GM23338 (cell line): Measurements from ENCODE around the gene INPP5D. TPM values are rescaled to one million over a fixed set of nuclear protein-coding genes. Genes with fewer than 3 reads are reported as not detected.

ENCODE experiments used
- ATAC-seq: fragments of 200-7000 bp; cut with Tn5 transposase; 3 replicates; pipeline ENCODE4 v1.9.1; 2020
- DNase-seq: peaks from one replicate; pipeline ENCODE4 v3.0.0-alpha.2; 2015; ENCODE audit warnings: low spot score
- H2AFZ ChIP-seq: fragments of 200-600 bp; sonication (generic); 2 replicates; pipeline ENCODE4 v1.8.0; 2016; ENCODE audit warnings: antibody characterized with exemption, mild to moderate bottlenecking, moderate library complexity
- H3F3A ChIP-seq: fragments of 200-600 bp; sonication (generic); replicated peaks from 2 replicates; pipeline ENCODE4 v1.8.0; 2017; ENCODE audit warnings: antibody characterized with exemption, mixed run types, low read depth
- H3K27ac ChIP-seq: fragments of 200-600 bp; sonication (generic); 2 replicates; pipeline ENCODE4 v1.6.1; 2016; ENCODE audit warnings: low read depth
- H3K27me3 ChIP-seq: fragments of 200-600 bp; sonication (generic); 2 replicates; pipeline ENCODE4 v1.8.0; 2016; ENCODE audit warnings: mild to moderate bottlenecking, mixed run types, moderate library complexity; ENCODE audit not compliant: insufficient read depth
- H3K36me3 ChIP-seq: fragments of 200-600 bp; sonication (generic); 2 replicates; pipeline ENCODE4 v1.8.0; 2016; ENCODE audit warnings: mild to moderate bottlenecking; ENCODE audit not compliant: insufficient read depth
- H3K4me1 ChIP-seq: fragments of 200-600 bp; sonication (generic); 2 replicates; pipeline ENCODE4 v1.8.0; 2016; ENCODE audit warnings: mild to moderate bottlenecking, moderate library complexity; ENCODE audit not compliant: insufficient read depth
- H3K4me2 ChIP-seq: fragments of 200-600 bp; sonication (generic); 2 replicates; pipeline ENCODE4 v1.7.1; 2017; ENCODE audit warnings: mixed run types
- H3K4me3 ChIP-seq: fragments of 200-600 bp; sonication (generic); 2 replicates; pipeline ENCODE4 v1.6.1; 2016; ENCODE audit warnings: mixed run types
- H3K79me2 ChIP-seq: fragments of 200-600 bp; sonication (generic); replicated peaks from 2 replicates; pipeline ENCODE4 v1.8.0; 2017; ENCODE audit warnings: mild to moderate bottlenecking; ENCODE audit not compliant: insufficient read depth
- H3K9me2 ChIP-seq: fragments of 200-600 bp; sonication (generic); 2 replicates; pipeline ENCODE4 v1.8.0; 2017; ENCODE audit not compliant: insufficient read depth
- H4K20me1 ChIP-seq: fragments of 200-600 bp; sonication (generic); replicated peaks from 2 replicates; pipeline ENCODE4 v1.8.0; 2017; ENCODE audit warnings: mild to moderate bottlenecking; ENCODE audit not compliant: insufficient read depth
- H3K27ac Mint-ChIP-seq: 2 replicates; pipeline ENCODE4 v1.8.0; 2020; ENCODE audit warnings: inconsistent platforms, mild to moderate bottlenecking, moderate library complexity, mixed read lengths
- H3K27me3 Mint-ChIP-seq: 3 replicates; pipeline ENCODE4 v1.8.0; 2022; ENCODE audit warnings: low read depth, mild to moderate bottlenecking, moderate library complexity, mixed read lengths, inconsistent platforms; ENCODE audit not compliant: insufficient read depth, poor library complexity
- H3K36me3 Mint-ChIP-seq: 3 replicates; pipeline ENCODE4 v1.8.0; 2021; ENCODE audit warnings: low read depth, mild to moderate bottlenecking, inconsistent platforms, moderate library complexity, mixed read lengths
- H3K4me1 Mint-ChIP-seq: 3 replicates; pipeline ENCODE4 v1.8.0; 2020; ENCODE audit warnings: mild to moderate bottlenecking, inconsistent platforms, mixed read lengths
- H3K4me3 Mint-ChIP-seq: 3 replicates; pipeline ENCODE4 v1.8.0; 2021; ENCODE audit warnings: moderate library complexity, mild to moderate bottlenecking, inconsistent platforms, mixed read lengths
- H3K9me3 Mint-ChIP-seq: 3 replicates; pipeline ENCODE4 v1.8.0; 2020; ENCODE audit warnings: moderate library complexity, mild to moderate bottlenecking, inconsistent platforms, mixed read lengths
- CREB1 ChIP-seq: fragments of 250-450 bp; sonication (Bioruptor Pico); IDR thresholded peaks from 2 replicates; pipeline ENCODE4 v1.5.0; 2020; ENCODE audit warnings: low read depth, mild to moderate bottlenecking, moderate library complexity
- EZH2 ChIP-seq: fragments of 200-600 bp; sonication (generic); IDR thresholded peaks from one replicate; pipeline ENCODE4 v1.8.0; 2017; ENCODE audit warnings: antibody characterized with exemption, mild to moderate bottlenecking, low read depth; ENCODE audit not compliant: unreplicated experiment
- EZH2phosphoT487 ChIP-seq: fragments of 200-600 bp; sonication (generic); IDR thresholded peaks from one replicate; pipeline ENCODE4 v1.8.1; 2018; ENCODE audit warnings: antibody characterized with exemption; ENCODE audit not compliant: unreplicated experiment
- NANOG ChIP-seq: IDR thresholded peaks from 2 replicates; pipeline ENCODE4 v1.6.1; 2016; ENCODE audit warnings: antibody characterized with exemption, borderline replicate concordance
- POLR2AphosphoS5 ChIP-seq: IDR thresholded peaks from 2 replicates; pipeline ENCODE4 v1.6.1; 2016; ENCODE audit warnings: antibody characterized with exemption, low read depth
- STAT1 ChIP-seq: IDR thresholded peaks from one replicate; pipeline ENCODE4 v1.6.1; 2016; ENCODE audit warnings: antibody characterized with exemption; ENCODE audit not compliant: unreplicated experiment
- ZNF331 ChIP-seq: fragments of 250-450 bp; sonication (Bioruptor Pico); IDR thresholded peaks from 2 replicates; pipeline ENCODE4 v1.5.0; 2020; ENCODE audit warnings: low read depth, mild to moderate bottlenecking, moderate library complexity
- polyA plus RNA-seq: library from polyadenylated mRNA; unstranded; fragments of >200 nt; fragmentation: Nextera tagmentation; extraction: Ambion mirVana; gene quantifications from 2 replicates; pipeline ENCODE4 v1.2.1, GENCODE V29; 2016
- total RNA-seq: library from RNA; depleted of rRNA; stranded (reverse); fragments of >200 nt; shearing (Covaris generic); gene quantifications from 2 replicates; pipeline ENCODE4 v1.2.3, GENCODE V29; 2014
- TF ChIP-seq, protein P1 (sequence below): IDR thresholded peaks from one replicate; pipeline ENCODE4 v1.6.1; 2018; ENCODE audit warnings: antibody characterized with exemption; ENCODE audit not compliant: unreplicated experiment
- TF ChIP-seq, protein P2 (sequence below), 2 experiments: fragments of 200-600 bp in 1 of 2; sonication (generic) in 1 of 2; conservative IDR thresholded peaks; 2 replicates each; pipeline versions ENCODE4 v1.5.1 to v1.6.1; 2016 to 2017; ENCODE audit warnings: antibody characterized with exemption in 2 of 2, low read depth in 2 of 2, mild to moderate bottlenecking in 2 of 2, moderate library complexity in 1 of 2
- TF ChIP-seq, protein P3 (sequence below): IDR thresholded peaks from 2 replicates; pipeline ENCODE4 v1.6.1; 2016; ENCODE audit warnings: antibody characterized with exemption

INPP5D gene
- total and polyA plus RNA-seq, 2 experiments from 2014 or later = 6.6 to 8.3 TPM

DNA sequence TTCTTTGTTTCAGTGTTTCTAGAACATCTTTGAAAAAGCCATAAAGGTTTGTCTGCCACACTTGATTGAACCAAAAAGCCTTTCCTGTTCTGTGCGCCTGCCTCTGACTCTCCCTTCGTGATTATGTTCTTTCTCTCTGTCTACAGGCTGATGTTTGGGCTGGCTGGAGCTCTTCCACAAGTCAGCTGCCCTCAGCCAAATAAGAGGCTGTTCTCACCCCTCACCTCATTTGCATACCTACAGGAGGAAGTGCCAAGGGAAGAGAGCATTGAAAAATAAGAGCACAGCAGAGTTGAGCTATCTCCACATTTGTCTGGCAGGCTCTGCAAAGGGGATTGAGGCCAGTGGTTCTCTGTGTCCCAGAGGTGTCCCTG, 15.8 kb downstream of the INPP5D start:
- H3K4me1 ChIP-seq = peaks cover 7% of the 10 kb centered on the region; the same call in 1 of the 2 replicates
- H3K79me2 ChIP-seq = no peaks in the 10 kb centered on the region
- peak overlapping the region; percentile 90; the same call in 1 of the 2 replicates for H2AFZ ChIP-seq
- H3K4me1 Mint-ChIP-seq = peaks cover 2% of the 10 kb centered on the region; the same call in 1 of the 3 replicates
- no peaks in the 10 kb centered on the region for H4K20me1 ChIP-seq
- ATAC-seq (peak; percentile 84), DNase-seq (peak; percentile 57)
- no peaks in the 10 kb centered on the region for H3K36me3 ChIP-seq
- no peaks in the 10 kb centered on the region for H3F3A ChIP-seq
- no peak overlapping the region for H3K4me3 Mint-ChIP-seq
- H3K27me3 Mint-ChIP-seq = peaks cover 10% of the 10 kb centered on the region
- peak overlapping the region; percentile 61 for H3K4me2 ChIP-seq
- H3K4me3 ChIP-seq = no peak overlapping the region
- no peak overlapping the region for H3K27ac Mint-ChIP-seq
- H3K9me2 ChIP-seq = no peaks in the 10 kb centered on the region
- no peaks in the 10 kb centered on the region for H3K27me3 ChIP-seq
- no peak for TF ChIP-seq POLR2AphosphoS5
- TF ChIP-seq EZH2 = no peak
- no peak for TF ChIP-seq EZH2phosphoT487
- no peak for TF ChIP-seq NANOG
- TF ChIP-seq, protein P1, sequence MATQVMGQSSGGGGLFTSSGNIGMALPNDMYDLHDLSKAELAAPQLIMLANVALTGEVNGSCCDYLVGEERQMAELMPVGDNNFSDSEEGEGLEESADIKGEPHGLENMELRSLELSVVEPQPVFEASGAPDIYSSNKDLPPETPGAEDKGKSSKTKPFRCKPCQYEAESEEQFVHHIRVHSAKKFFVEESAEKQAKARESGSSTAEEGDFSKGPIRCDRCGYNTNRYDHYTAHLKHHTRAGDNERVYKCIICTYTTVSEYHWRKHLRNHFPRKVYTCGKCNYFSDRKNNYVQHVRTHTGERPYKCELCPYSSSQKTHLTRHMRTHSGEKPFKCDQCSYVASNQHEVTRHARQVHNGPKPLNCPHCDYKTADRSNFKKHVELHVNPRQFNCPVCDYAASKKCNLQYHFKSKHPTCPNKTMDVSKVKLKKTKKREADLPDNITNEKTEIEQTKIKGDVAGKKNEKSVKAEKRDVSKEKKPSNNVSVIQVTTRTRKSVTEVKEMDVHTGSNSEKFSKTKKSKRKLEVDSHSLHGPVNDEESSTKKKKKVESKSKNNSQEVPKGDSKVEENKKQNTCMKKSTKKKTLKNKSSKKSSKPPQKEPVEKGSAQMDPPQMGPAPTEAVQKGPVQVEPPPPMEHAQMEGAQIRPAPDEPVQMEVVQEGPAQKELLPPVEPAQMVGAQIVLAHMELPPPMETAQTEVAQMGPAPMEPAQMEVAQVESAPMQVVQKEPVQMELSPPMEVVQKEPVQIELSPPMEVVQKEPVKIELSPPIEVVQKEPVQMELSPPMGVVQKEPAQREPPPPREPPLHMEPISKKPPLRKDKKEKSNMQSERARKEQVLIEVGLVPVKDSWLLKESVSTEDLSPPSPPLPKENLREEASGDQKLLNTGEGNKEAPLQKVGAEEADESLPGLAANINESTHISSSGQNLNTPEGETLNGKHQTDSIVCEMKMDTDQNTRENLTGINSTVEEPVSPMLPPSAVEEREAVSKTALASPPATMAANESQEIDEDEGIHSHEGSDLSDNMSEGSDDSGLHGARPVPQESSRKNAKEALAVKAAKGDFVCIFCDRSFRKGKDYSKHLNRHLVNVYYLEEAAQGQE = no peak
- TF ChIP-seq CREB1 (CRISPR knock-in tag) = no peak
- no peak for TF ChIP-seq ZNF331 (CRISPR knock-in tag)
- TF ChIP-seq, protein P2, sequence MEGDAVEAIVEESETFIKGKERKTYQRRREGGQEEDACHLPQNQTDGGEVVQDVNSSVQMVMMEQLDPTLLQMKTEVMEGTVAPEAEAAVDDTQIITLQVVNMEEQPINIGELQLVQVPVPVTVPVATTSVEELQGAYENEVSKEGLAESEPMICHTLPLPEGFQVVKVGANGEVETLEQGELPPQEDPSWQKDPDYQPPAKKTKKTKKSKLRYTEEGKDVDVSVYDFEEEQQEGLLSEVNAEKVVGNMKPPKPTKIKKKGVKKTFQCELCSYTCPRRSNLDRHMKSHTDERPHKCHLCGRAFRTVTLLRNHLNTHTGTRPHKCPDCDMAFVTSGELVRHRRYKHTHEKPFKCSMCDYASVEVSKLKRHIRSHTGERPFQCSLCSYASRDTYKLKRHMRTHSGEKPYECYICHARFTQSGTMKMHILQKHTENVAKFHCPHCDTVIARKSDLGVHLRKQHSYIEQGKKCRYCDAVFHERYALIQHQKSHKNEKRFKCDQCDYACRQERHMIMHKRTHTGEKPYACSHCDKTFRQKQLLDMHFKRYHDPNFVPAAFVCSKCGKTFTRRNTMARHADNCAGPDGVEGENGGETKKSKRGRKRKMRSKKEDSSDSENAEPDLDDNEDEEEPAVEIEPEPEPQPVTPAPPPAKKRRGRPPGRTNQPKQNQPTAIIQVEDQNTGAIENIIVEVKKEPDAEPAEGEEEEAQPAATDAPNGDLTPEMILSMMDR (conservative IDR thresholded peaks at IDR 0.05; ENCODE audit: low read depth in 2 of 2) = no peak
- no peak for TF ChIP-seq STAT1
- H3K27ac ChIP-seq = no peak overlapping the region
- no peaks in the 10 kb centered on the region for H3K36me3 Mint-ChIP-seq
- peaks cover 4% of the 10 kb centered on the region; the same call in 2 of the 3 replicates for H3K9me3 Mint-ChIP-seq

DNA sequence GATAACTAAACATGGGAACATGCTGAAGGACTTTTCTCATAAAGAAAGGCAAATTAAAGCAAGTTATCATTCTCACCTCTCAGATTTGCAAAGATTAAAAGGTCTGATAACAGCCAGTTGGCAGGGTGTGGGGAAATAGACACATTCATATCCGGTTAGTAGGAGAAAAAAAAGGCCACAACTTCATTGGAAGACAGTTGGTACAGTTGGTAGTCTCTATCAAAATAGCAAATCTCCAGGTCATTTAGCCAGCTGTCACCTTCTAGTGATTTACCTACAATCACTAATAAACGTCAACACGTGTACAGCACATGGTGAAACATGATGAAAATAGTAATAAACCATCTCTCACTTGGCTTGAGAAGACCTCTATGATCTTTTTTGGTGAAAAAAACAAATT, 16.6 kb downstream of the INPP5D start:
- H3K79me2 ChIP-seq = no peaks in the 10 kb centered on the region
- no peaks in the 10 kb centered on the region for H3K27me3 ChIP-seq
- Mint-ChIP-seq H3K27me3 (peaks cover 10% of the 10 kb centered on the region), H3K36me3 (no peaks in the 10 kb centered on the region), H3K27ac (no peak overlapping the region), H3K9me3 (peaks cover 2% of the 10 kb centered on the region; the same call in 2 of the 3 replicates), H3K4me3 (no peak overlapping the region), H3K4me1 (peaks cover 2% of the 10 kb centered on the region; the same call in 1 of the 3 replicates)
- H3K4me1 ChIP-seq = peaks cover 7% of the 10 kb centered on the region; the same call in 1 of the 2 replicates
- H2AFZ ChIP-seq = no peak overlapping the region
- no peak overlapping the region for H3K4me3 ChIP-seq
- ATAC-seq = no peak
- H3K9me2 ChIP-seq = no peaks in the 10 kb centered on the region
- H4K20me1 ChIP-seq = no peaks in the 10 kb centered on the region
- H3F3A ChIP-seq = no peaks in the 10 kb centered on the region
- no peaks in the 10 kb centered on the region for H3K36me3 ChIP-seq
- TF ChIP-seq, protein P3, sequence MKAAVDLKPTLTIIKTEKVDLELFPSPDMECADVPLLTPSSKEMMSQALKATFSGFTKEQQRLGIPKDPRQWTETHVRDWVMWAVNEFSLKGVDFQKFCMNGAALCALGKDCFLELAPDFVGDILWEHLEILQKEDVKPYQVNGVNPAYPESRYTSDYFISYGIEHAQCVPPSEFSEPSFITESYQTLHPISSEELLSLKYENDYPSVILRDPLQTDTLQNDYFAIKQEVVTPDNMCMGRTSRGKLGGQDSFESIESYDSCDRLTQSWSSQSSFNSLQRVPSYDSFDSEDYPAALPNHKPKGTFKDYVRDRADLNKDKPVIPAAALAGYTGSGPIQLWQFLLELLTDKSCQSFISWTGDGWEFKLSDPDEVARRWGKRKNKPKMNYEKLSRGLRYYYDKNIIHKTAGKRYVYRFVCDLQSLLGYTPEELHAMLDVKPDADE = no peak
- TF ChIP-seq CREB1 (CRISPR knock-in tag) = no peak
- no peak overlapping the region for H3K4me2 ChIP-seq
- no peak overlapping the region for H3K27ac ChIP-seq
- DNase-seq = no peak
